HG03575 (cell line): ENCODE results near the gene GGTLC2.

ENCODE experiments used
- ATAC-seq: cut with Tn5 transposase; IDR thresholded peaks from one replicate; pipeline ENCODE4 v1.9.1; 2021; ENCODE audit not compliant: unreplicated experiment, insufficient number of reproducible peaks, low FRiP score; ENCODE audit errors: extremely low read depth

The GGTLC2 gene

GRCh38 chr22:22663861-22664800 lies 19.7 kb downstream of the GGTLC2 start:
- ATAC-seq: no peak

GRCh38 chr22:22666307-22667091 lies 22.1 kb downstream of the GGTLC2 start:
- ATAC-seq: no peak

- ATAC-seq: no peak
Observed at GRCh38 chr22:22667966-22668880, 23.8 kb downstream of the GGTLC2 start.

- ATAC-seq: no peak
Observed at GRCh38 chr22:22669093-22669492, 24.7 kb downstream of the GGTLC2 start.

- ATAC-seq: no peak
Observed at GRCh38 chr22:22670076-22670795, 25.8 kb downstream of the GGTLC2 start.

- no peak for ATAC-seq
Observed at GRCh38 chr22:22671506-22671905, 27.1 kb downstream of the GGTLC2 start.

- no peak for ATAC-seq
Observed at GRCh38 chr22:22673099-22673498, 28.7 kb downstream of the GGTLC2 start.

- ATAC-seq: no peak
Observed at GRCh38 chr22:22673628-22674027, 29.2 kb downstream of the GGTLC2 start.

GRCh38 chr22:22674467-22674866 lies 30.1 kb downstream of the GGTLC2 start:
- no peak for ATAC-seq

- no peak for ATAC-seq
Observed at GRCh38 chr22:22678970-22679369, 34.6 kb downstream of the GGTLC2 start.

GRCh38 chr22:22680396-22680795 lies 36.0 kb downstream of the GGTLC2 start:
- no peak for ATAC-seq

- no peak for ATAC-seq
Observed at GRCh38 chr22:22681221-22681739, 36.9 kb downstream of the GGTLC2 start.

- no peak for ATAC-seq
Observed at GRCh38 chr22:22682196-22682595, 37.8 kb downstream of the GGTLC2 start.

GRCh38 chr22:22682807-22683667 lies 38.6 kb downstream of the GGTLC2 start:
- no peak for ATAC-seq

- no peak for ATAC-seq
Observed at GRCh38 chr22:22683668-22684361, 39.4 kb downstream of the GGTLC2 start.

- ATAC-seq: no peak
Observed at GRCh38 chr22:22684580-22685561, 40.5 kb downstream of the GGTLC2 start.
